GM12864 (cell line): Measurements from ENCODE around the gene NFATC2.

ENCODE experiments used
- DNase-seq: peaks from one replicate; pipeline ENCODE4 v3.0.0-alpha.2; 2011; ENCODE audit warnings: low read depth
- H3K4me3 ChIP-seq: 2 replicates; pipeline ENCODE4 v1.5.1; 2011; ENCODE audit warnings: mild to moderate bottlenecking, low read depth, low read length, control low read depth
- TF ChIP-seq, protein P1 (sequence below): IDR thresholded peaks from 2 replicates; pipeline ENCODE4 v1.5.1; 2011; ENCODE audit warnings: low read depth, mild to moderate bottlenecking, moderate library complexity, low read length, control low read depth, inconsistent platforms; ENCODE audit errors: missing control alignments

Gene NFATC2

DNA sequence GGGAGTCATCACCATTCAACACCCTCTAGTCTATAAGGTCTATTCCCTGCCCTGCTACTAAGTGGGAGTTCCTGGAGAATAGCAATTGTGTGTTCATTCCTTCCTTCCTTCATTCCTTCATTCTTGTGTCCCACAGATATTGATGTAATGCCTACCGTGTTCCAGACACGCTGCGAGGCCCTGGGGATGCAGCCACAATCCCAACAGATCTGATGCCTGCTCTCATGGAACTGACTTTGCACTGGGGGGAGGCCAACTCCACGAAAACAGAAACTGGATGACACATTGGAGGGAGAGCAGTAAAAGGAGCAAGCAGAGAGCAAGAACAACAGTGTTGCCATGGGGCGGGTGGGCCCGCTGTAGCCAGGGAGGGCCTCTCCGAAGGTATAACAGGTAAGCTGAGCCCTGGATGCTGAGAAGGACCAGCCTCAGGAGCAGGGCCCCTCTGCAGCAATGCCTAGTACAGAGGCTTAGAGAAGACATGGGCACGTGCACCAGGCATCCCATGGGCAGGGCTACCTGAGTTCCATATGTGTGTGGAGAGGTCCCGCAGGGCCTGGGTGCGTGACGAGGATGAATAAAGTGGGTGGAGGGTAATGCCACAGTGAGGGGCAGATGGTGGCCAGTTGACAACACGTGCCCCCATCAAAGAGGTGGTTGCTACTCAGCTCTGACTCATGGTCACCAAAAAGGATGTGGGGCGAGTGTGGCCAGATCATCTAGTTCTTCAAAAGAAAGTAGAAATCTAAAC, 173.9 kb downstream of the NFATC2 start:
- no peak overlapping the region for H3K4me3 ChIP-seq
- TF ChIP-seq, protein P1, sequence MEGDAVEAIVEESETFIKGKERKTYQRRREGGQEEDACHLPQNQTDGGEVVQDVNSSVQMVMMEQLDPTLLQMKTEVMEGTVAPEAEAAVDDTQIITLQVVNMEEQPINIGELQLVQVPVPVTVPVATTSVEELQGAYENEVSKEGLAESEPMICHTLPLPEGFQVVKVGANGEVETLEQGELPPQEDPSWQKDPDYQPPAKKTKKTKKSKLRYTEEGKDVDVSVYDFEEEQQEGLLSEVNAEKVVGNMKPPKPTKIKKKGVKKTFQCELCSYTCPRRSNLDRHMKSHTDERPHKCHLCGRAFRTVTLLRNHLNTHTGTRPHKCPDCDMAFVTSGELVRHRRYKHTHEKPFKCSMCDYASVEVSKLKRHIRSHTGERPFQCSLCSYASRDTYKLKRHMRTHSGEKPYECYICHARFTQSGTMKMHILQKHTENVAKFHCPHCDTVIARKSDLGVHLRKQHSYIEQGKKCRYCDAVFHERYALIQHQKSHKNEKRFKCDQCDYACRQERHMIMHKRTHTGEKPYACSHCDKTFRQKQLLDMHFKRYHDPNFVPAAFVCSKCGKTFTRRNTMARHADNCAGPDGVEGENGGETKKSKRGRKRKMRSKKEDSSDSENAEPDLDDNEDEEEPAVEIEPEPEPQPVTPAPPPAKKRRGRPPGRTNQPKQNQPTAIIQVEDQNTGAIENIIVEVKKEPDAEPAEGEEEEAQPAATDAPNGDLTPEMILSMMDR: no peak
- DNase-seq: no peak

DNA sequence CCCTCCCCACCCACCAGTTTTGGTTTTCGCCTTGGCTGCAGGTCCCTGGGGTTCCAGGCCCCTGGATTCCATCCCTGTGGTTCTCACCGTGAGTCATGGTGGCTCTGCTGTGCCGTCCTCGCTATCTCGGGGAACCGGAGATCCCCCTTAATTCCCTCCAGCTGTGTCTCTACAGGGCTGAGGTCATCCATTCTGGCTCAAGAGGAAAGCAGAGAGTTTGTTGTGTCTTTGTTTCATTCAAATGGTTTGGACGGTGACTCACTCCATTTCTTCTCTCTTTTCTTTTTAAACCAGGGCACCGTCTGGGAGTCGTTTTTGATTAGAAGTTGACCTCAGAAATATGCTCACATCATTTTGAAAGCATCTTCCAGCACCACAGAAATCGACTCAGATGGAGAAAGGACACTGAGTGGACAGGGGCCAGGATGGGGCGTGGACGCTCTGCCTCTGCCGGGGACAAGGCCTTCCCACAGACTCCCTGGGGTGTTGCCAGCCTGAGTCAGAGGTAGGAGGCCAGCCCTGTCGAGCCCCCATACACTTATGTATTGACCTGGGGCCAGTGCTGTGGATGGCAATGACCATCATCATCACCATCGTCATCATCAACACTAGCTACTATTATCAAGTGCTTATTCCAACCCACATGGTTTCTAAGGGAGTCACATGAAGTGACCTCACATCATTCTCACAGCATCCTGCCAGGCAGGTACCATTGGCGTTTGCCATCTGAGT, 176.2 kb downstream of the NFATC2 start:
- TF ChIP-seq, protein P1: no peak
- no peak overlapping the region for H3K4me3 ChIP-seq
- DNase-seq: no peak

DNA sequence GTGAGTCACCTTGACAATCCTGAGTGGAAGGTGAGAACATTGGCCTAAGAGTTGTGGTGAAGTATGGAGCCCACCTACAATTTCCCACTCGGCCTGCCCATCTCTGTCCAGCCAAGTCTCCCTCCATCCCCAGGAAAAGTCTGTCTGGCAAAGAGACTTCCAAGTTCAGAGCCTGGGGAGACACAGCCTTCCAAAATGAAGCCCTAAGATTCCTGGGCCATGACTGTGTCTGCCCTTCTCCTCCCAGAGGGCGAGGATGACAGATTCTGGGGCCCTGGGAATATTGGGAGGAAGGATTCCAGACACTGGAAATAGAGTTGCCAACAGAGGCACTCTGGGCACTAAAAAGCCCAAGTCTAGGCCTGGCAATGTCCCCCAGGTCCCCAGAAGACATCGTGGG, 176.8 kb downstream of the NFATC2 start:
- DNase-seq: no peak
- TF ChIP-seq, protein P1: no peak
- no peak overlapping the region for H3K4me3 ChIP-seq

DNA sequence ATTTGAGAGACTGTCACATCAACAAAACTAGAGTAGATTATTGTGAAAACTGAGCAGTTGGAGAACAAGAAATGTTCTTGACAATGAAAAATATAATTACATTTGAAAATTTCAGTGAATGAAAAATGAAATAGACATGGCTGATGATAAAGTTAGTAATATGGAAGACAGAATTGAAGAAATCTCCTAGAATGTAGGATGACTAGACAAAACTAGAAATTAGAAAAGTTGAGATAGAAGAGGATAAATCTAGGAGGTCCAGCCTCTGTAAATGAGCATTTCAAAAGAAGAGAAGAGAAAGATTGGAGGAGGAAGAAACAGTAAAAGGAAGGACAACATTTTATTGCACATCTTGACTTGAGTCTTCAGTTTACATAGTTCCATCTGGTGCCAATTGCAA, 178.7 kb downstream of the NFATC2 start:
- H3K4me3 ChIP-seq: no peak overlapping the region
- TF ChIP-seq, protein P1: no peak
- DNase-seq: no peak

DNA sequence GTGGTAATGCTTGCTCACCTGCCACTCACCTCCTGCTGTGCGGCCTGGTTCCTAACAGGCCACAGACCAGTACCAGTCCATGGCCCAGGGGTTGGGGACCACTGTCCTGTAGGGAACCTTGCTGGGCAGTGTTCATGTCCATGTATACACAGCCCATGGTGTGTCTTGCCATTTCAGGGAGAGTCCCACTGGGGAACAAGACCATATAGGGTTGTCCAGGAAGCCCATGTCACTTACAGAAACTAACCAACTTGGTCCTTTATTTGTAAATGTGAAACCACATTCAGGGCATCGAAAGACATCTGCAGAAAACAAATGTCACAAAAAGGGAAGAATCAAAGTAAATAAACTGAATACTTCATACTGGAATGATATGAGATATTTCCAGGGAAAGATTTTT, 179.1 kb downstream of the NFATC2 start:
- no peak for DNase-seq
- no peak overlapping the region for H3K4me3 ChIP-seq
- TF ChIP-seq, protein P1: no peak

DNA sequence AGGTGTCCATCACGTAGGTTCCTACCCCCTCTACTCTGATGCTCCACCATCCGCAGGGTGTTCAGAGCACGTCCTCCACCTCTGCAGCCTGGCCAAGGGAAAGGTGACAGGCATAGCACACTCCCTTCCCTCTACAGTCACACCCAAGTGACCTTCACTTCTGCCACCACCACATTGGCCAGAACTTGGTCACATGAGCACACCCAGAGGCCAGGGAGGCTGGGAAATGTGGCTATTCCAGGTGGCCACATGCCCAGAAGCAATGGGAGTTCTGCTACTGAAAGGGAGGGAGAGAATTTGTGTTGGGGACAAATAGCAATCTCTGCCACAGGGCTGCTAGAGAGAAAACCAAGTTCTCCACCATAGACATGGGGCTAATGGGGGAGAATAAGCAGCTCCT, 180.3 kb downstream of the NFATC2 start:
- no peak for DNase-seq
- TF ChIP-seq, protein P1: no peak
- no peak overlapping the region for H3K4me3 ChIP-seq
